GM10248 (cell line): ENCODE measurements around the gene POU5F1.

Experiments used
- CTCF ChIA-PET: fragments of 300-600 bp; sonication (Branson Sonifier 250); formaldehyde crosslinking; extraction: SDS; loops from one replicate; lab custom pipeline; 2021; ENCODE audit warnings: antibody characterized with exemption; lab: Yijun Ruan, JAX
- POLR2A ChIA-PET: fragments of 350-650 bp; sonication (Branson Sonifier 250); formaldehyde crosslinking; extraction: SDS; loops from one replicate; lab custom pipeline; 2020; ENCODE audit warnings: antibody characterized with exemption; lab: Yijun Ruan, JAX
- DNase-seq: peaks from one replicate; pipeline ENCODE4 v3.0.0; 2012; ENCODE audit errors: extremely low spot score
- CTCF ChIP-seq: IDR thresholded peaks from 2 replicates; pipeline ENCODE4 v1.5.1; 2012; ENCODE audit warnings: mild to moderate bottlenecking, low read depth; ENCODE audit errors: extremely low read depth, missing control alignments, control extremely low read depth

The POU5F1 gene

GRCh38 chr6:31116661-31117385, 53.7 kb downstream of the POU5F1 start:
- ChIA-PET CTCF (interaction anchor here (0.8 to 6.7 kb wide), 4 partner anchors 12 to 212 kb away, joined by 3 to 72 read pairs (median 6); no protein-coding TSS in a partner anchor), POLR2A (no interaction called here)
- DNase-seq: no peak
- no peak for TF ChIP-seq CTCF

GRCh38 chr6:31115941-31116560, 54.4 kb downstream of the POU5F1 start:
- ChIA-PET POLR2A (no interaction called here), CTCF (interaction anchor here (0.7 to 6.7 kb wide), 6 partner anchors 13 to 211 kb away, joined by 3 to 72 read pairs (median 6); no protein-coding TSS in a partner anchor)
- DNase-seq: no peak
- TF ChIP-seq CTCF: no peak

- ChIA-PET POLR2A (no interaction called here), CTCF (interaction anchor here (0.9 to 6.7 kb wide), 5 partner anchors 12 to 210 kb away, joined by 3 to 72 read pairs (median 9); no protein-coding TSS in a partner anchor)
- no peak for TF ChIP-seq CTCF
- no peak for DNase-seq
Observed at GRCh38 chr6:31114970-31115849, 55.3 kb downstream of the POU5F1 start.

- DNase-seq: no peak
- POLR2A ChIA-PET: no interaction called here
- no peak for TF ChIP-seq CTCF
- CTCF ChIA-PET: interaction anchor here (0.9 to 6.7 kb wide), 2 partner anchors 14 to 27 kb away, joined by 3 to 72 read pairs; no protein-coding TSS in a partner anchor
Observed at GRCh38 chr6:31114541-31114878, 56.0 kb downstream of the POU5F1 start, which contains the start of gene PSORS1C1. Gene PSORS1C1 (plus strand): TSS chr6:31114800. CDS start chr6:31129633, 14,833 bp downstream.
